AG04450 (cell line): ENCODE measurements around the gene SLC6A11. TPM values are rescaled to one million over a fixed set of nuclear protein-coding genes. Genes with fewer than 3 reads are reported as not detected.

ENCODE experiments used
- CTCF ChIA-PET: fragments of 300-600, 350-600 bp; formaldehyde crosslinking; extraction: SDS; loops from one replicate; lab custom pipeline; 2022; ENCODE audit warnings: antibody characterized with exemption, inconsistent platforms; lab: Charles Lee
- POLR2A ChIA-PET: fragments of 350-600 bp; formaldehyde crosslinking; extraction: SDS; loops from one replicate; lab custom pipeline; 2021; ENCODE audit warnings: antibody characterized with exemption, inconsistent platforms; lab: Yijun Ruan, JAX
- DNase-seq: peaks from one replicate; pipeline ENCODE4 v3.0.0-alpha.2; 2011; ENCODE audit warnings: low read depth, low spot score
- H3K27ac ChIP-seq: one replicate; pipeline ENCODE4 v1.5.1; 2012; ENCODE audit warnings: low read depth, low read length, control low read depth
- H3K27me3 ChIP-seq: one replicate; pipeline ENCODE4 v1.6.0; 2012; ENCODE audit warnings: low read length; ENCODE audit not compliant: control insufficient read depth, insufficient read depth
- H3K4me3 ChIP-seq: 2 replicates; pipeline ENCODE4 v1.5.1; 2011; ENCODE audit warnings: mild to moderate bottlenecking, low read depth, low read length, control low read depth
- H3K9me3 ChIP-seq: 2 replicates; pipeline ENCODE4 v1.5.1; 2012; ENCODE audit warnings: low read length; ENCODE audit not compliant: control insufficient read depth, insufficient read depth
- CTCF ChIP-seq: IDR thresholded peaks from 2 replicates; pipeline ENCODE4 v1.5.1; 2011; ENCODE audit warnings: low read depth, low read length, control low read depth, inconsistent platforms
- polyA plus RNA-seq: library from polyadenylated mRNA; depleted of rRNA; stranded (reverse); fragments of >200 nt; gene quantifications from 2 replicates; pipeline ENCODE4 v1.2.3, GENCODE V29; 2011

SLC6A11 gene
- polyA plus RNA-seq, 1 experiment, result not detected

- no peaks in the 10 kb centered on the region for H3K27me3 ChIP-seq
- H3K27ac ChIP-seq, result no peak overlapping the region
- H3K4me3 ChIP-seq, result no peak overlapping the region
- H3K9me3 ChIP-seq, result no peaks in the 10 kb centered on the region
- CTCF ChIA-PET, result no interaction called here
- TF ChIP-seq CTCF, result no peak
- POLR2A ChIA-PET, result no interaction called here
- no peak for DNase-seq
Measured at GRCh38 chr3:10806006-10806405, 10.0 kb upstream of the SLC6A11 start.

GRCh38 chr3:10808130-10808735 lies 7.8 kb upstream of the SLC6A11 start:
- Histone ChIP-seq H3K27ac (no peak overlapping the region), H3K9me3 (no peaks in the 10 kb centered on the region), H3K27me3 (no peaks in the 10 kb centered on the region), H3K4me3 (no peak overlapping the region)
- ChIA-PET CTCF (no interaction called here), POLR2A (no interaction called here)
- no peak for DNase-seq
- TF ChIP-seq CTCF, result no peak

- Histone ChIP-seq H3K27me3 (no peaks in the 10 kb centered on the region), H3K27ac (no peak overlapping the region), H3K4me3 (no peak overlapping the region), H3K9me3 (no peaks in the 10 kb centered on the region)
- no peak for TF ChIP-seq CTCF
- ChIA-PET POLR2A (no interaction called here), CTCF (no interaction called here)
- no peak for DNase-seq
Measured at GRCh38 chr3:10808974-10809373, 7.1 kb upstream of the SLC6A11 start.

DNA sequence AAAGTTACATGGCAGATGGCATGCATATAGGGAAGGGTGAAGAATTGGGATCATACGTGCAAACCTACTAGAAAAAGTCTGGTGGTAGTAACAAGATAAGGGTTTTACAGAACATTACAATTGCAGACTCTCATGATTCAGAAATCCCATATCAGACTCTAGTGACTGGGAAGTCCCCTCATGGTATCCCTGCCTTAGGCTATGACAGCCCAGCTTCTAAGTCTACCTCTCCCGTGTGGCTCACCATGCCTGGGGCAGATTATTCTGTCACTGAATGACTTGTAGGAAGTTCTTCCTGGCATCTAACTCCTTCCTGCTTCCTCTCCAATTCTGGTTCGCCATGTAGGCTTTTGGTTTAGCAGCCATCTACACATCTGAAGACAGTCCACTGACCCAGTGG lies 5.7 kb upstream of the SLC6A11 start:
- Histone ChIP-seq H3K9me3 (no peaks in the 10 kb centered on the region), H3K4me3 (no peak overlapping the region), H3K27me3 (no peaks in the 10 kb centered on the region), H3K27ac (no peak overlapping the region)
- DNase-seq, result no peak
- ChIA-PET CTCF (no interaction called here), POLR2A (no interaction called here)
- TF ChIP-seq CTCF, result no peak

DNA sequence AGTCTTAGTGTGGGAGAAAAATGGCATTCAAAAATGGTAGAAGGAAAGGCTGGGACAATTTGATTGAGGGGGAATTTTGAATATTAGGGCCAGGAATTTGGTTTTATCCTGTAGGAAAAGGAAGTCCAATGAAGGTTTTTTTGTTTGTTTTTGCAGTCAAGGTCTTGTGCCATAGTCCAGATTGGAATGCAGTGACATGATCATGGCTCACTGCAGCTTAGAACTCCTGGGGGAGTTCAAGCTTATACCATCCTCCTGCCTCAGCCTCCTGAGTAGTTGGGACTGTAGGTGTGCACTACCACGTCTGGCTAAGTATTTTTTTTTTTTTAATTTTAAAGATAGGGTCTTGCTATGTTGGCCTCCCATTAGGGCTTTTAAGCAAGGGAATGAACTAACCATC lies 2.6 kb upstream of the SLC6A11 start:
- no peak overlapping the region for H3K4me3 ChIP-seq
- DNase-seq, result no peak
- H3K9me3 ChIP-seq, result no peaks in the 10 kb centered on the region
- CTCF ChIA-PET, result interaction anchor here (0.6 kb wide), 1 partner anchor 1825 kb away, joined by 3 read pairs; no protein-coding TSS in a partner anchor
- TF ChIP-seq CTCF, result no peak
- peaks cover 5% of the 10 kb centered on the region for H3K27me3 ChIP-seq
- H3K27ac ChIP-seq, result no peak overlapping the region
- POLR2A ChIA-PET, result no interaction called here
